H1 (cell line): ENCODE data around the gene CEP350. TPM values are rescaled to one million over a fixed set of nuclear protein-coding genes. Genes with fewer than 3 reads are reported as not detected.

Experiments
- CTCF ChIA-PET: fragments of 300-600 bp; sonication (Branson Sonifier 250); formaldehyde crosslinking; loops from one replicate; lab custom pipeline; 2021; ENCODE audit not compliant: partially characterized antibody; lab: Charles Lee
- POLR2A ChIA-PET: fragments of 300-600 bp; sonication (Branson Sonifier 250); formaldehyde crosslinking; loops from one replicate; lab custom pipeline; 2021; ENCODE audit warnings: inconsistent platforms; ENCODE audit not compliant: partially characterized antibody; lab: Charles Lee
- DNase-seq, 2 experiments: peaks; one replicate each; pipeline versions ENCODE4 v3.0.0 to v3.0.0-alpha.2; 2010 to 2022; ENCODE audit warnings: low spot score in 2 of 2, low read depth in 1 of 2, mixed read lengths in 1 of 2
- FAIRE-seq: peaks from 2 replicates; lab custom pipeline; 2011; peaks lifted over from hg19 to GRCh38; lab: Jason Lieb, UNC
- H2AFZ ChIP-seq: 2 replicates; pipeline ENCODE4 v1.8.1; 2012; ENCODE audit warnings: low read length, inconsistent platforms
- H2AK5ac ChIP-seq: 2 replicates; pipeline ENCODE4 v1.6.1; 2013; ENCODE audit warnings: low read depth, low read length
- H2BK120ac ChIP-seq: replicated peaks from 2 replicates; pipeline ENCODE3; 2013; ENCODE audit warnings: low read depth, low read length, inconsistent platforms
- H2BK12ac ChIP-seq: 2 replicates; pipeline ENCODE4 v1.6.1; 2013; ENCODE audit warnings: low read depth, low read length
- H2BK15ac ChIP-seq: 2 replicates; pipeline ENCODE4 v1.6.1; 2013; ENCODE audit warnings: low read length
- H2BK20ac ChIP-seq: 2 replicates; pipeline ENCODE4 v1.6.1; 2013; ENCODE audit warnings: low read length
- H2BK5ac ChIP-seq: 2 replicates; pipeline ENCODE4 v1.6.1; 2013; ENCODE audit warnings: low read depth, low read length
- H3K14ac ChIP-seq: 2 replicates; pipeline ENCODE4 v1.6.1; 2013; ENCODE audit warnings: inconsistent platforms; ENCODE audit not compliant: insufficient read length
- H3K18ac ChIP-seq: 2 replicates; pipeline ENCODE4 v1.6.1; 2013; ENCODE audit warnings: low read length; ENCODE audit errors: extremely low read depth
- H3K23ac ChIP-seq: 2 replicates; pipeline ENCODE4 v1.6.1; 2013; ENCODE audit warnings: inconsistent platforms; ENCODE audit not compliant: insufficient read length
- H3K23me2 ChIP-seq: 2 replicates; pipeline ENCODE4 v1.6.1; 2013; ENCODE audit warnings: low read depth, low read length
- H3K27ac ChIP-seq: 2 replicates; pipeline ENCODE4 v1.6.1; 2011; ENCODE audit warnings: low read depth, low read length, inconsistent platforms
- H3K27me3 ChIP-seq, 4 experiments: replicated peaks in 1 of 4; 1 replicate in 1 of 4; 2 replicates in 3 of 4; pipeline versions ENCODE4 v1.6.1 to v1.8.1; 2011 to 2013; ENCODE audit warnings: low read length in 3 of 4, mild to moderate bottlenecking in 3 of 4, inconsistent platforms in 2 of 4, mixed read lengths in 2 of 4, moderate library complexity in 1 of 4; ENCODE audit not compliant: control insufficient read depth in 3 of 4, insufficient read depth in 3 of 4; ENCODE audit errors: extremely low read depth in 1 of 4
- H3K36me3 ChIP-seq, 4 experiments: 2 replicates each; pipeline versions ENCODE4 v1.6.1 to v1.8.1; 2011 to 2013; ENCODE audit warnings: mild to moderate bottlenecking in 4 of 4, low read length in 3 of 4, moderate library complexity in 2 of 4, control low read depth in 1 of 4, inconsistent platforms in 1 of 4; ENCODE audit not compliant: insufficient read depth in 4 of 4, control insufficient read depth in 2 of 4
- H3K4ac ChIP-seq: replicated peaks from 2 replicates; pipeline ENCODE3; 2013; ENCODE audit warnings: low read length, low read depth, mixed read lengths, inconsistent platforms; ENCODE audit not compliant: insufficient read length
- H3K4me1 ChIP-seq, 4 experiments: replicated peaks in 1 of 4; 1 replicate in 1 of 4; 2 replicates in 3 of 4; pipeline versions ENCODE4 v1.6.1 to v1.8.1; 2011 to 2013; ENCODE audit warnings: low read length in 3 of 4, inconsistent platforms in 2 of 4, mixed read lengths in 1 of 4; ENCODE audit not compliant: insufficient read depth in 4 of 4, control insufficient read depth in 3 of 4
- H3K4me2 ChIP-seq, 2 experiments: 2 replicates each; pipeline versions ENCODE4 v1.6.1 to v1.8.1; 2011 to 2013; ENCODE audit warnings: low read depth in 2 of 2, low read length in 2 of 2, control low read depth in 1 of 2, inconsistent platforms in 1 of 2, mild to moderate bottlenecking in 1 of 2; ENCODE audit not compliant: insufficient read depth in 1 of 2
- H3K4me3 ChIP-seq, 4 experiments: fragments of 200-600, 300-600 bp in 1 of 4; sonication (generic), shearing (Covaris generic), sonication (Bioruptor Twin) in 1 of 4; 2 replicates each; pipeline versions ENCODE4 v1.5.1 to v1.8.1; 2011 to 2016; ENCODE audit warnings: low read length in 4 of 4, low read depth in 3 of 4, control low read depth in 2 of 4, inconsistent platforms in 2 of 4, mild to moderate bottlenecking in 2 of 4, mixed read lengths in 1 of 4, moderate library complexity in 1 of 4; ENCODE audit not compliant: insufficient read depth in 2 of 4; ENCODE audit errors: extremely low read depth in 1 of 4
- H3K56ac ChIP-seq: replicated peaks from 2 replicates; pipeline ENCODE3; 2013; ENCODE audit warnings: low read depth, mild to moderate bottlenecking, mixed read lengths, low read length, inconsistent platforms; ENCODE audit not compliant: insufficient read length
- H3K79me1 ChIP-seq: 2 replicates; pipeline ENCODE4 v1.6.1; 2013; ENCODE audit warnings: low read depth, low read length, control low read depth
- H3K79me2 ChIP-seq, 2 experiments: 2 replicates each; pipeline versions ENCODE4 v1.6.1 to v1.8.1; 2012 to 2013; ENCODE audit warnings: low read length in 2 of 2, mild to moderate bottlenecking in 2 of 2, inconsistent platforms in 1 of 2; ENCODE audit not compliant: insufficient read depth in 2 of 2, control insufficient read depth in 1 of 2
- H3K9ac ChIP-seq, 4 experiments: replicated peaks in 1 of 4; 1 replicate in 1 of 4; 2 replicates in 3 of 4; pipeline versions ENCODE4 v1.6.1 to v1.8.1; 2011 to 2013; ENCODE audit warnings: low read depth in 3 of 4, low read length in 3 of 4, control low read depth in 2 of 4, mild to moderate bottlenecking in 2 of 4, moderate library complexity in 2 of 4, inconsistent platforms in 1 of 4; ENCODE audit errors: extremely low read depth in 1 of 4
- H3K9me3 ChIP-seq, 2 experiments: 2 replicates each; pipeline versions ENCODE4 v1.6.1 to v1.8.1; 2012 to 2013; ENCODE audit warnings: mild to moderate bottlenecking in 2 of 2, moderate library complexity in 2 of 2, control low read depth in 1 of 2, inconsistent platforms in 1 of 2, low read depth in 1 of 2, low read length in 1 of 2, mixed read lengths in 1 of 2; ENCODE audit not compliant: insufficient read depth in 2 of 2
- H4K20me1 ChIP-seq, 2 experiments: replicated peaks in 1 of 2; 2 replicates each; pipeline versions ENCODE3 to v1.8.1; 2011 to 2013; ENCODE audit warnings: inconsistent platforms in 2 of 2, low read length in 2 of 2, mild to moderate bottlenecking in 1 of 2; ENCODE audit not compliant: insufficient read depth in 2 of 2, control insufficient read depth in 1 of 2
- H4K5ac ChIP-seq: 2 replicates; pipeline ENCODE4 v1.6.1; 2013; ENCODE audit warnings: low read length, low read depth, mixed read lengths, inconsistent platforms; ENCODE audit not compliant: insufficient read length
- H4K8ac ChIP-seq: 2 replicates; pipeline ENCODE4 v1.8.0; 2013; ENCODE audit warnings: mild to moderate bottlenecking, moderate library complexity, low read length, inconsistent platforms; ENCODE audit not compliant: insufficient read depth; ENCODE audit errors: extremely low read depth
- H4K91ac ChIP-seq: replicated peaks from 2 replicates; pipeline ENCODE3; 2013; ENCODE audit warnings: low read length, mixed read lengths, inconsistent platforms; ENCODE audit not compliant: insufficient read length
- CBX5 ChIP-seq: fragments of 300-800, 300-1000 bp; sonication (generic); IDR thresholded peaks from 2 replicates; pipeline ENCODE4 v1.7.1; 2016; ENCODE audit warnings: antibody characterized with exemption, low read length, low read depth
- CBX8 ChIP-seq: fragments of 300-800, 300-1000 bp; sonication (generic); IDR thresholded peaks from 2 replicates; pipeline ENCODE4 v1.7.1; 2016; ENCODE audit warnings: low read depth, low read length, borderline replicate concordance
- EP300 ChIP-seq, 2 experiments: IDR thresholded peaks; 1 replicate in 1 of 2; 2 replicates in 1 of 2; pipeline ENCODE4 v1.6.1; 2011 to 2012; ENCODE audit warnings: low read depth in 2 of 2, low read length in 2 of 2, mild to moderate bottlenecking in 2 of 2, borderline replicate concordance in 1 of 2, inconsistent platforms in 1 of 2, moderate library complexity in 1 of 2
- GTF2F1 ChIP-seq: IDR thresholded peaks from 2 replicates; pipeline ENCODE4 v1.6.1; 2012; ENCODE audit warnings: low read depth, low read length, improper control_type of control experiment, borderline replicate concordance
- JUN ChIP-seq: IDR thresholded peaks from 2 replicates; pipeline ENCODE4 v1.6.1; 2011; ENCODE audit warnings: low read depth, mild to moderate bottlenecking, improper control_type of control experiment, low read length
- MAFK ChIP-seq: IDR thresholded peaks from 2 replicates; pipeline ENCODE4 v1.6.1; 2012; ENCODE audit warnings: low read depth, mild to moderate bottlenecking, improper control_type of control experiment, low read length
- NRF1 ChIP-seq: IDR thresholded peaks from 2 replicates; pipeline ENCODE4 v1.6.1; 2011; ENCODE audit warnings: mild to moderate bottlenecking, low read depth, low read length, improper control_type of control experiment
- POLR2AphosphoS5 ChIP-seq: IDR thresholded peaks from 2 replicates; pipeline ENCODE4 v1.6.1; 2011; ENCODE audit warnings: low read depth, low read length
- WGBS, 2 experiments: shearing (Covaris generic) in 1 of 2; methylation state at CpG; one replicate each; pipeline versions ENCODE4 v1.1.6 to v1.1.7; 2013 to 2015; ENCODE audit warnings: low lambda C conversion rate in 2 of 2, mixed read lengths in 2 of 2, inconsistent platforms in 1 of 2, low coverage in 1 of 2, missing lambda C conversion rate in 1 of 2; ENCODE audit not compliant: insufficient replicate concordance in 2 of 2, insufficient coverage in 1 of 2, insufficient read length in 1 of 2; ENCODE audit errors: extremely low coverage in 1 of 2, missing lambda C conversion rate in 1 of 2; 5-methylcytosine and 5-hydroxymethylcytosine counted together
- polyA plus RNA-seq, 7 experiments: library from polyadenylated mRNA; depleted of rRNA in 3 of 7; stranded (reverse) in 5 of 7; unstranded in 2 of 7; fragments of >200 nt in 5 of 7; fragments of 200-250 nt in 2 of 7; gene quantifications; 1 replicate in 5 of 7; 2 replicates in 1 of 7; 4 replicates in 1 of 7; pipeline versions ENCODE4 v1.2.1 to v1.2.3, GENCODE V29; 2011 to 2013; ENCODE audit warnings: missing spikeins in 2 of 7, mixed read lengths in 2 of 7
- total RNA-seq: library from RNA; stranded (reverse); fragmentation: NEBNext Ultra II Directional; extraction: Animal tissue kit (Norgen Biotek cat#: 25700); gene quantifications from 2 replicates; pipeline ENCODE4 v1.2.1, GENCODE V29; 2021
- TF ChIP-seq, protein P1 (sequence below): IDR thresholded peaks from 2 replicates; pipeline ENCODE4 v1.6.1; 2011; ENCODE audit warnings: low read depth, mild to moderate bottlenecking, low read length; ENCODE audit not compliant: insufficient read depth

The CEP350 gene
- total and polyA plus RNA-seq, 2 of the 8 experiments (the other 6 are each of a cell fraction or from before 2014, with no cell fraction given), result 5.6 to 39.4 TPM

DNA sequence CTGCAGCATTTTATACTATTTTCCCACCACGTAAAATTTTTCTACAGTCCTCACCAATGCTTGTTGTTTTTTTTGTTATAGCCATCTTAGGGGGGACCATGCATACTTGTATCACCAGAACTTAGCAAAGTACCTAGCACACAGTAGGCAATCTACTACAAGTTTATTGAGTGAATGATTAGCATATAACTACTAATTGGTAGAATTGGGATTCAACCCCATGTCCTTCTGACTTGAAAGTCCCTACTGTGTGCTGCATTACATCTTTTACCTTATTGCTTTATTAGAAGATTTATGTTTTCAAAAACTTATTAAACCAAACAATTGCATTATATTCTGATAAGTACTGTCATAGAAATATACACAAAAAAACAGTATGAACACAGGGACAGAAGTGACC lies 92.1 kb downstream of the CEP350 start:
- CTCF ChIA-PET, result interaction anchor here (1.4 kb wide), 1 partner anchor 122 kb away, joined by 4 read pairs; no protein-coding TSS in a partner anchor
- no peak overlapping the region for H3K14ac ChIP-seq
- no peaks in the 10 kb centered on the region for H3K79me1 ChIP-seq
- no peak overlapping the region for H2BK15ac ChIP-seq
- no peaks in the 10 kb centered on the region for H3K9me3 ChIP-seq
- H3K4me1 ChIP-seq, result no peaks in the 10 kb centered on the region
- peaks cover 4 to 40% (median 29%) of the 10 kb centered on the region in 4 experiments; a peak in 7 of 8 replicates for H3K36me3 ChIP-seq
- DNase-seq (no peak), FAIRE-seq (no peak)
- no peak overlapping the region for H2AFZ ChIP-seq
- no peak overlapping the region for H2BK12ac ChIP-seq
- WGBS, 2 experiments, result 93% methylated on average over 1 of the region's 1 CpG; no CpG with 5 or more reads in 1 of the 2 experiments
- no peak overlapping the region for H2AK5ac ChIP-seq
- H2BK5ac ChIP-seq, result no peak overlapping the region
- H4K20me1 ChIP-seq, result no peaks in the 10 kb centered on the region
- H4K91ac ChIP-seq, result no peak overlapping the region
- no peaks in the 10 kb centered on the region for H3K79me2 ChIP-seq
- no peak overlapping the region for H4K5ac ChIP-seq
- no peak overlapping the region for H3K56ac ChIP-seq
- no peaks in the 10 kb centered on the region for H3K23me2 ChIP-seq
- no peak overlapping the region for H4K8ac ChIP-seq
- H2BK120ac ChIP-seq, result no peak overlapping the region
- H3K4me3 ChIP-seq, result no peak overlapping the region
- H2BK20ac ChIP-seq, result no peak overlapping the region
- H3K23ac ChIP-seq, result no peak overlapping the region
- no peak overlapping the region for H3K4me2 ChIP-seq
- no peak overlapping the region for H3K4ac ChIP-seq
- POLR2A ChIA-PET, result no interaction called here
- no peak overlapping the region for H3K9ac ChIP-seq
- no peak overlapping the region for H3K18ac ChIP-seq
- no peaks in the 10 kb centered on the region for H3K27me3 ChIP-seq
- no peak overlapping the region for H3K27ac ChIP-seq
- TF ChIP-seq NRF1 (no peak), MAFK (no peak), EP300 (IDR thresholded peaks at IDR 0.05; ENCODE audit: borderline replicate concordance in 1 of 2, low read depth in 2 of 2, low read length in 2 of 2) (no peak), POLR2AphosphoS5 (no peak), GTF2F1 (no peak), JUN (no peak), CBX8 (no peak), CBX5 (no peak)
- TF ChIP-seq, protein P1, sequence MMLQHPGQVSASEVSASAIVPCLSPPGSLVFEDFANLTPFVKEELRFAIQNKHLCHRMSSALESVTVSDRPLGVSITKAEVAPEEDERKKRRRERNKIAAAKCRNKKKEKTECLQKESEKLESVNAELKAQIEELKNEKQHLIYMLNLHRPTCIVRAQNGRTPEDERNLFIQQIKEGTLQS, result no peak
